ENCODE measurements around the gene CLDN8. TPM values are rescaled to one million over a fixed set of nuclear protein-coding genes. Genes with fewer than 3 reads are reported as not detected.

CLDN8 gene
- polyA plus RNA-seq, 1 donor (not counting 4 experiments of a cell fraction or from before 2014, with no cell fraction given), result 0.07 TPM

GRCh38 chr21:30227633-30228404, 11.9 kb upstream of the CLDN8 start:
- H4K20me1 ChIP-seq (ENCODE audit: control insufficient read depth, extremely low read depth, insufficient read depth, low read length), result no peaks in the 10 kb centered on the region
- H3K36me3 ChIP-seq (ENCODE audit: control insufficient read depth in 2 of 2, extremely low read depth in 1 of 2, insufficient read depth in 2 of 2, low read length in 2 of 2), result no peaks in the 10 kb centered on the region
- peak overlapping the region; percentile 29 for H3K9ac ChIP-seq (ENCODE audit: control insufficient read depth, extremely low read depth, insufficient read depth, low read length)
- peak overlapping the region; percentile 83 for H3K4me2 ChIP-seq (ENCODE audit: control insufficient read depth, extremely low read depth, insufficient read depth, low read depth, low read length)
- H3K27ac ChIP-seq (ENCODE audit: control insufficient read depth, insufficient read depth, low read length), result peak overlapping the region; percentile 75
- H3K4me1 ChIP-seq (ENCODE audit: control insufficient read depth, extremely low read depth, insufficient read depth, low read length), result peaks cover 17% of the 10 kb centered on the region
- no peaks in the 10 kb centered on the region for H3K9me3 ChIP-seq (ENCODE audit: control insufficient read depth, low read depth, low read length)
- peak overlapping the region; percentile 69 for H2AFZ ChIP-seq (ENCODE audit: control insufficient read depth, low read length)
- H3K79me2 ChIP-seq (ENCODE audit: control insufficient read depth, insufficient read depth, low read length), result no peaks in the 10 kb centered on the region
- TF ChIP-seq EZH2 (IDR thresholded peaks at IDR 0.05; ENCODE audit: low read length) (no peak), CTCF (optimal IDR thresholded peaks at IDR 0.05 in 1 of 3, IDR thresholded peaks at IDR 0.05 in 1 of 3, conservative IDR thresholded peaks at IDR 0.05 in 1 of 3; ENCODE audit: extremely low read depth in 1 of 3, insufficient read depth in 2 of 3, low read length in 3 of 3) (no peak)
- DNase-seq (ENCODE audit: low read depth, low spot score), result peak; percentile 84
- no peaks in the 10 kb centered on the region for H3K27me3 ChIP-seq (ENCODE audit: control insufficient read depth, extremely low read depth, insufficient read depth, low read length)
- peak; percentile 96 for FAIRE-seq
- dilution Hi-C loops (cut with MboI; ENCODE audit: extremely low pct_ligation_motif_present, low sequenced_read_pairs), result no loop called here
- H3K9me1 ChIP-seq (ENCODE audit: control insufficient read depth, extremely low read depth, insufficient read depth, low read length), result no peaks in the 10 kb centered on the region
- H3K4me3 ChIP-seq (ENCODE audit: control insufficient read depth in 2 of 3, extremely low read depth in 1 of 3, insufficient read depth in 2 of 3, low read depth in 1 of 3, low read length in 3 of 3), result peak overlapping the region in 1 of 3 experiments; percentile 50

- TF ChIP-seq EZH2 (IDR thresholded peaks at IDR 0.05; ENCODE audit: low read length) (no peak), CTCF (optimal IDR thresholded peaks at IDR 0.05 in 1 of 3, IDR thresholded peaks at IDR 0.05 in 1 of 3, conservative IDR thresholded peaks at IDR 0.05 in 1 of 3; ENCODE audit: extremely low read depth in 1 of 3, insufficient read depth in 2 of 3, low read length in 3 of 3) (no peak)
- Histone ChIP-seq H3K4me3 (ENCODE audit: control insufficient read depth in 2 of 3, extremely low read depth in 1 of 3, insufficient read depth in 2 of 3, low read depth in 1 of 3, low read length in 3 of 3) (peak overlapping the region in 1 of 3 experiments; percentile 50), H3K9ac (ENCODE audit: control insufficient read depth, extremely low read depth, insufficient read depth, low read length) (peak overlapping the region; percentile 29), H3K9me1 (ENCODE audit: control insufficient read depth, extremely low read depth, insufficient read depth, low read length) (no peaks in the 10 kb centered on the region), H3K9me3 (ENCODE audit: control insufficient read depth, low read depth, low read length) (no peaks in the 10 kb centered on the region), H3K36me3 (ENCODE audit: control insufficient read depth in 2 of 2, extremely low read depth in 1 of 2, insufficient read depth in 2 of 2, low read length in 2 of 2) (no peaks in the 10 kb centered on the region), H3K4me1 (ENCODE audit: control insufficient read depth, extremely low read depth, insufficient read depth, low read length) (peaks cover 17% of the 10 kb centered on the region), H3K27me3 (ENCODE audit: control insufficient read depth, extremely low read depth, insufficient read depth, low read length) (no peaks in the 10 kb centered on the region), H4K20me1 (ENCODE audit: control insufficient read depth, extremely low read depth, insufficient read depth, low read length) (no peaks in the 10 kb centered on the region), H3K4me2 (ENCODE audit: control insufficient read depth, extremely low read depth, insufficient read depth, low read depth, low read length) (peak overlapping the region; percentile 83), H3K79me2 (ENCODE audit: control insufficient read depth, insufficient read depth, low read length) (no peaks in the 10 kb centered on the region), H2AFZ (ENCODE audit: control insufficient read depth, low read length) (peak overlapping the region; percentile 1), H3K27ac (ENCODE audit: control insufficient read depth, insufficient read depth, low read length) (peak overlapping the region; percentile 75)
- dilution Hi-C loops (cut with MboI; ENCODE audit: extremely low pct_ligation_motif_present, low sequenced_read_pairs), result no loop called here
- DNase-seq (ENCODE audit: low read depth, low spot score) (no peak), FAIRE-seq (peak; percentile 9)
Measured at GRCh38 chr21:30227128-30227527, 11.2 kb upstream of the CLDN8 start.

All from keratinocyte (primary cell).